Heart right ventricle (tissue), 16 donors: ENCODE data around the gene BCOR. TPM values are rescaled to one million over a fixed set of nuclear protein-coding genes. Genes with fewer than 3 reads are reported as not detected.

Experiments used
- ATAC-seq, 8 donors: fragments of 200-7000 bp; cut with Tn5 transposase; one replicate each; pipeline ENCODE4 v1.9.1; 2020; ENCODE audit warnings: mild to moderate bottlenecking in 8 of 8, moderate library complexity in 8 of 8, moderate number of reproducible peaks in 1 of 8
- DNase-seq, 2 donors: peaks; one replicate each; pipeline ENCODE4 v3.0.0-alpha.2; 2020
- H3K27ac ChIP-seq, 10 donors: fragments of 200-600 bp; sonication (generic) in 2 of 10; one replicate each; pipeline versions ENCODE4 v1.5.0 to v1.8.0; 2020 to 2022; ENCODE audit warnings: mild to moderate bottlenecking in 3 of 10
- H3K27me3 ChIP-seq, 7 donors: fragments of 200-600 bp; one replicate each; pipeline ENCODE4 v1.8.0; 2021 to 2022; ENCODE audit warnings: mild to moderate bottlenecking in 2 of 7
- H3K36me3 ChIP-seq, 9 donors: fragments of 200-600 bp; sonication (generic) in 1 of 9; one replicate each; pipeline versions ENCODE4 v1.5.0 to v1.8.0; 2020 to 2022; ENCODE audit warnings: mild to moderate bottlenecking in 2 of 9
- H3K4me1 ChIP-seq, 9 donors: fragments of 200-600 bp; sonication (generic) in 1 of 9; one replicate each; pipeline versions ENCODE4 v1.5.0 to v1.8.0; 2020 to 2022; ENCODE audit warnings: mild to moderate bottlenecking in 4 of 9
- H3K4me3 ChIP-seq, 10 donors: fragments of 200-600 bp; sonication (generic) in 2 of 10; one replicate each; pipeline versions ENCODE4 v1.5.0 to v1.8.0; 2020 to 2022; ENCODE audit warnings: mild to moderate bottlenecking in 7 of 10, moderate library complexity in 2 of 10
- H3K9me3 ChIP-seq, 11 donors: fragments of 200-600 bp in 10 of 11; sonication (generic) in 2 of 11; one replicate each; pipeline versions ENCODE4 v1.5.0 to v1.8.0; 2013 to 2022; ENCODE audit warnings: mild to moderate bottlenecking in 2 of 11, control low read depth in 1 of 11, moderate library complexity in 1 of 11
- WGBS, 2 donors: extraction: QIAGEN DNeasy Blood & Tissue Kit; methylation state at CpG; one replicate each; pipeline ENCODE4 v1.1.7; 2013; ENCODE audit warnings: inconsistent platforms in 1 of 2; 5-methylcytosine and 5-hydroxymethylcytosine counted together
- intact Hi-C, 10 donors: fragments of 100-400 bp; cut with DNase I; formaldehyde crosslinking; loops; one replicate each; pipeline versions ENCODE4 v1.11.1 to v1.14.2; 2022
- polyA plus RNA-seq, 2 donors: library from polyadenylated mRNA; stranded (reverse); fragments of 200-250 nt; gene quantifications; one replicate each; pipeline ENCODE4 v1.2.3, GENCODE V29; 2013
- total RNA-seq, 10 donors: library from RNA; stranded (reverse); fragmentation: NEBNext Ultra II Directional in 3 of 10; extraction: Animal tissue kit (Norgen Biotek cat#: 25700) in 3 of 10; gene quantifications; one replicate each; pipeline versions ENCODE4 v1.2.1 to v1.2.4, GENCODE V29; 2021 to 2023
- TF ChIP-seq, protein P1 (sequence below), 9 donors: fragments of 200-600 bp; sonication (generic) in 2 of 9; IDR thresholded peaks; one replicate each; pipeline versions ENCODE4 v1.5.0 to v1.8.0; 2021 to 2022; ENCODE audit warnings: antibody characterized with exemption in 9 of 9, mild to moderate bottlenecking in 5 of 9, moderate library complexity in 1 of 9
- donor health status: Arrhythmogenic right ventricular cardiomyopathy.
- donor health status: ischemic (EF 13 %, LVEDD 7.1; RV severe dilation, severe dysfunction).
- donor health status: healthy with polysubstance abuse.
- donor health status: DM: no; HTN: yes; CAD: no.
- donor health status: DM: no; HTN: no; CAD: no.
- donor health status: ischemic (EF 25% LVEDD 6.9; RV normal size, moderate dysfunction).
- donor health status: ischemic (EF 25% LVEDD 5.7; RV mildly dilated, moderate dysfunction).
- donor health status: healthy.
- donor health status: DM: yes; HTN: yes; CAD: no.
- donor health status: Ischemic cardiomyopathy.
- donor health status: ischemic (EF 35%, LVEDD 5.7; RV mildly dilated, moderate dysfunction).
- donor health status: nonischemic (EF 11% LVEDD 7.7; RV severe dilation, severe dysfunction).
- donor health status: DM: yes; HTN: yes; CAD: no.
- donor health status: PGD.
- donor health status: ischemic (EF 29% LVEDD 5.4; RV normal size, mild dysfunction).
- donor health status: nonischemic (EF 23%, LVEDD 6.1; RV moderate dilation, normal function).

Gene BCOR
- total and polyA plus RNA-seq, 12 donors = 9.1 to 27.2 (median 19.2) TPM

DNA sequence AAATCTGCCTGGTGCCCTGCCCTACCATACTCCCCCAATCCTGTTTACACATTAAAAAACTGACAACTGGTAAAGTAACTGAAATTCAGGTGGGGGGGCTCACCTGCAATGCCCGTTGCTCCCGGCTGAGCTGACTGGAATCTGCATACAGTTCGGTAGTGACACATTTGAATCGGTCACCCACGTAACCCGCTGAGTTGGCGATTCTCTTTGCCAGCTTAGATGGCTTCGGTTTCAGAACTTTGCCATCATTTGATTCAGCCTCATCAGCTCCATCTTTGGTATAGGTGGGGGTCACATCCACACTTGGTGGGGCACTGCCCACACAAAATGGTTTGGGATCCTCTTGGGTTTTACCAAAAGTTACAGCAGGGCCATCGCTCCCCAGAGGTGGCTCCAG, 25.5 kb downstream of the BCOR start:
- peaks cover 0 to 5% (median 0%) of the 10 kb centered on the region in 7 donors for H3K27me3 ChIP-seq
- no peak for ATAC-seq
- intact Hi-C loops = no loop called here
- TF ChIP-seq, protein P1, sequence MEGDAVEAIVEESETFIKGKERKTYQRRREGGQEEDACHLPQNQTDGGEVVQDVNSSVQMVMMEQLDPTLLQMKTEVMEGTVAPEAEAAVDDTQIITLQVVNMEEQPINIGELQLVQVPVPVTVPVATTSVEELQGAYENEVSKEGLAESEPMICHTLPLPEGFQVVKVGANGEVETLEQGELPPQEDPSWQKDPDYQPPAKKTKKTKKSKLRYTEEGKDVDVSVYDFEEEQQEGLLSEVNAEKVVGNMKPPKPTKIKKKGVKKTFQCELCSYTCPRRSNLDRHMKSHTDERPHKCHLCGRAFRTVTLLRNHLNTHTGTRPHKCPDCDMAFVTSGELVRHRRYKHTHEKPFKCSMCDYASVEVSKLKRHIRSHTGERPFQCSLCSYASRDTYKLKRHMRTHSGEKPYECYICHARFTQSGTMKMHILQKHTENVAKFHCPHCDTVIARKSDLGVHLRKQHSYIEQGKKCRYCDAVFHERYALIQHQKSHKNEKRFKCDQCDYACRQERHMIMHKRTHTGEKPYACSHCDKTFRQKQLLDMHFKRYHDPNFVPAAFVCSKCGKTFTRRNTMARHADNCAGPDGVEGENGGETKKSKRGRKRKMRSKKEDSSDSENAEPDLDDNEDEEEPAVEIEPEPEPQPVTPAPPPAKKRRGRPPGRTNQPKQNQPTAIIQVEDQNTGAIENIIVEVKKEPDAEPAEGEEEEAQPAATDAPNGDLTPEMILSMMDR (IDR thresholded peaks at IDR 0.05) = no peak
- WGBS, 2 donors = 97% methylated on average over 9 of the region's 9 CpGs
- DNase-seq = no peak
- H3K36me3 ChIP-seq = peaks cover 0 to 86% (median 3%) of the 10 kb centered on the region in 9 donors
- H3K4me1 ChIP-seq = peaks cover 0 to 10% (median 4%) of the 10 kb centered on the region in 9 donors
- H3K9me3 ChIP-seq = no peaks in the 10 kb centered on the region
- H3K4me3 ChIP-seq = no peak overlapping the region
- H3K27ac ChIP-seq = no peak overlapping the region

DNA sequence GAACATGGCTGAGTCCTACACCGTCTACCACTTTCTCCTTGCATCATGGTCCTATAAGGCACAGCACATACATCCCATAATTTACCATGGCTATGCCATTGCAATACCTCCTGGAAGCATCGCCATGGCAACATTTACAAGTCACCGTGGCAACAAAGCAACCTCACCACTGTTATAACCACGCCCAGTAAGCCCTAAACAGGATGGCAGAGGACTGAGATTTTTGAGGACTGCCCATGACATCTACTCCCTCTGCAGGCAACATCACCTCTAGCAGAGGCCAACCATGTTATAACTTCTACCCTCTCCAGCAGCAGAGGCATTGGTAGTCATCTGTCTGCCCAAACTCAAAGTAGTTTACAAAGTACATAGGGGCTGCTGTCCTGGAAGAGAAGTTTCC, 29.7 kb downstream of the BCOR start:
- intact Hi-C loops = no loop called here
- Histone ChIP-seq H3K4me3 (no peak overlapping the region), H3K9me3 (no peaks in the 10 kb centered on the region), H3K27me3 (peaks cover 0 to 18% (median 0%) of the 10 kb centered on the region in 7 donors), H3K4me1 (peaks cover 0 to 6% (median 0%) of the 10 kb centered on the region in 9 donors), H3K36me3 (peaks cover 0 to 74% (median 8%) of the 10 kb centered on the region in 9 donors), H3K27ac (no peak overlapping the region)
- ATAC-seq (no peak), DNase-seq (no peak)
- TF ChIP-seq, protein P1 (IDR thresholded peaks at IDR 0.05) = peak in 1 of 9 donors; percentile 9
- WGBS, 2 donors = 93% methylated on average over 4 of the region's 4 CpGs

DNA sequence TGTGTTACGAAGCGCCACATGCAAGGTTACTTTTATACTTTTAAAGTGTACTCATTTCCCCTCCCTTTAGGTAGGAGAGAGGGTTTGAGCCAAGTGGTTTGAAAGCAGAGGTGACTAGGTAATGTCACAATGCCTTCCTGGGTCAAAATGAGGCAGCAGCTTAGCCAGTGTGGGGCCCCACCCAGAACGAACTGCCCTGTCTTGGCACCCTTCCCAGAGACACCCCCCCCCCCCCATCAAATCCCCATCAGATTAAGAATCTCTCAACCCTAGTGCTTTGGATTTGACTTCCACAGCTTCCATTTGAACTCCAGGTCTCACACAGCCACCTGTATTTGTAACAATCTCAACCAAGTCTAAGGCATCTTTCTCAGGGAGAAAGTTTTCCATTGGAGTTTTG, 31.1 kb downstream of the BCOR start:
- H3K27me3 ChIP-seq = peaks cover 0 to 18% (median 0%) of the 10 kb centered on the region in 7 donors
- TF ChIP-seq, protein P1 (IDR thresholded peaks at IDR 0.05) = no peak
- peaks cover 0 to 74% (median 12%) of the 10 kb centered on the region in 9 donors for H3K36me3 ChIP-seq
- DNase-seq (no peak), ATAC-seq (no peak)
- intact Hi-C loops = loop anchor here in 1 of 10 donors (2.0 kb wide), 1 partner anchor 18 kb away; no protein-coding TSS in a partner anchor
- H3K27ac ChIP-seq = no peak overlapping the region
- peaks cover 0 to 6% (median 0%) of the 10 kb centered on the region in 9 donors for H3K4me1 ChIP-seq
- 67 to 97% methylated on average over 2 to 3 of the region's 3 CpGs for WGBS, 2 donors
- no peak overlapping the region for H3K4me3 ChIP-seq
- no peaks in the 10 kb centered on the region for H3K9me3 ChIP-seq

DNA sequence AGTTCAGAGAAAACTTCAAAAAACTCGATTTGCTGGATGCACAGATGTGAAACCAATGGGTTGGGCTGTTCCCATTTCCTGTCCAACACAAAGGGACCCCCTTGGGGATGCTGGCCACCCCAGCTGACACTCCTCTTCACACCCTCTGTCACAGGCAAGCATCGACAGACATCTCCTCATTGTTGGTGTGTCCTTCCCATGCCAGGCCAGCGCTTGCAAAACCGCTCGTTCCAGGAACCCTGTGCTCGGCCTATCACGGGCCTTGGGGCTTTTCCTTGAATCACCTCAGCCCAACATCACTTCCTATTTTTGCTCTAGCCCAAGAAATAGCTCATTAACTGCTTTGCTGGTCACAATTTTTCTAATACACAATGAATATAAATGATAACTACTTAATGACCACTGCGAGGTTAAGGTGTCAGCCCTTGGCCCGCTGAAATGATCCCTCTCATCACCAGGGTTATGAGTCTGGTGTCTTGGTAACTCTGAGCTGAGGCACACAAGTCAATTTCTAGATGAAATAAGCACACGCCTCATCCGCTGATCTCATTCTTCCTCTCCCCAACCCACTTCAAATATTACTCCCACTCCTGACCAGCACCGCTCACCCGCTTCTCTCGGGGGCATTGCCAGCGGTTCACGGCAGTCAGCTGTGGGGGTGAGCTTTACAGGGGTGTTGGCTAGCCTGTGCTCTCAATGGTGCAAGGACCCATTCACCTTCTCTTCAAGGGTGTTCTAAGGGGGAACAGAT, 32.3 kb downstream of the BCOR start:
- Histone ChIP-seq H3K27me3 (peaks cover 0 to 18% (median 0%) of the 10 kb centered on the region in 7 donors), H3K9me3 (no peaks in the 10 kb centered on the region), H3K4me3 (no peak overlapping the region), H3K4me1 (peaks cover 0 to 6% (median 0%) of the 10 kb centered on the region in 9 donors), H3K36me3 (peaks cover 0 to 76% (median 10%) of the 10 kb centered on the region in 9 donors), H3K27ac (no peak overlapping the region)
- TF ChIP-seq, protein P1 (IDR thresholded peaks at IDR 0.05) = no peak
- 70 to 72% methylated on average over 15 to 16 of the region's 16 CpGs for WGBS, 2 donors
- DNase-seq (no peak), ATAC-seq (no peak)
- intact Hi-C loops = loop anchor here in 1 of 10 donors (2.0 kb wide), 1 partner anchor 17 kb away; no protein-coding TSS in a partner anchor
